Adrenal gland (tissue), 12 donors: Measurements from ENCODE around the gene PKD2L2. TPM values are rescaled to one million over a fixed set of nuclear protein-coding genes. Genes with fewer than 3 reads are reported as not detected.
"Not testable (repeated sequence)": the region's sequence is repeated elsewhere in the genome, so short reads cannot be mapped to it uniquely, and the experiment has no call there.

Experiments used
- DNase-seq, 7 donors: peaks; one replicate each; pipeline ENCODE4 v3.0.0-alpha.2; 2019 to 2020
- H3K27ac ChIP-seq, 5 donors: fragments of 200-600 bp; sonication (generic) in 4 of 5; 1 replicate in 3 of 5; 2 replicates in 2 of 5; pipeline versions ENCODE4 v1.5.1 to v1.8.0; 2016 to 2020; ENCODE audit warnings: mild to moderate bottlenecking in 1 of 5
- H3K27me3 ChIP-seq: fragments of 200-600 bp; 2 replicates; pipeline ENCODE4 v1.8.0; 2021
- H3K36me3 ChIP-seq, 2 donors: fragments of 200-600 bp; replicated peaks in 1 of 2; 1 replicate in 1 of 2; 2 replicates in 1 of 2; pipeline versions ENCODE4 v1.5.1 to v1.8.0; 2018 to 2022
- H3K4me1 ChIP-seq, 2 donors: fragments of 200-600 bp; replicated peaks in 1 of 2; 1 replicate in 1 of 2; 2 replicates in 1 of 2; pipeline versions ENCODE4 v1.5.1 to v1.8.0; 2018 to 2021
- H3K4me3 ChIP-seq, 4 donors: fragments of 200-600 bp; sonication (generic) in 3 of 4; one replicate each; pipeline ENCODE4 v1.5.1; 2016 to 2018
- H3K9me3 ChIP-seq, 3 donors: fragments of 200-600 bp; sonication (generic) in 1 of 3; replicated peaks in 1 of 3; 1 replicate in 2 of 3; 2 replicates in 1 of 3; pipeline versions ENCODE4 v1.5.1 to v1.8.0; 2016 to 2021
- CTCF ChIP-seq, 6 experiments: fragments of 450-650 bp in 4 of 6; fragments of 200-600 bp in 2 of 6; sonication (generic) in 1 of 6; IDR thresholded peaks; 1 replicate in 5 of 6; 2 replicates in 1 of 6; pipeline versions ENCODE4 v1.5.1 to v1.8.0; 2016 to 2021; ENCODE audit warnings: antibody characterized with exemption in 6 of 6, mild to moderate bottlenecking in 2 of 6, moderate library complexity in 1 of 6
- POLR2A ChIP-seq, 2 donors: fragments of 450-650 bp; IDR thresholded peaks; one replicate each; pipeline ENCODE4 v1.6.1; 2017; ENCODE audit warnings: antibody characterized with exemption in 2 of 2, mild to moderate bottlenecking in 2 of 2, moderate library complexity in 1 of 2
- WGBS, 4 donors: extraction: QIAGEN DNeasy Blood & Tissue Kit in 2 of 4; methylation state at CpG; one replicate each; pipeline versions ENCODE4 v1.1.5 to v1.1.7; 2013 to 2017; 5-methylcytosine and 5-hydroxymethylcytosine counted together
- intact Hi-C, 2 donors: fragments of 100-400 bp; cut with DNase I; formaldehyde crosslinking; loops; one replicate each; pipeline versions ENCODE4 v1.14.1 to v1.15.0; 2022 to 2023
- polyA plus RNA-seq, 3 donors: library from polyadenylated mRNA; stranded (reverse); fragments of 200-250 nt in 2 of 3; fragments of 350-450 nt in 1 of 3; fragmentation: Illumina TruSeq in 1 of 3; extraction: RNeasy Lipid Tissue Mini Kit (QIAGEN cat#74804) in 1 of 3; gene quantifications; one replicate each; pipeline ENCODE4 v1.2.3, GENCODE V29; 2013 to 2014
- total RNA-seq, 9 donors: library from RNA; depleted of rRNA in 4 of 9; stranded (reverse); fragments of >200 nt in 4 of 9; fragments of 120-200 nt in 1 of 9; fragmentation: NEBNext Ultra II Directional in 1 of 9; extraction: Animal tissue kit (Norgen Biotek cat#: 25700) in 1 of 9; gene quantifications; one replicate each; pipeline versions ENCODE4 v1.1.0 to v1.2.4, GENCODE V29; 2013 to 2023
- donor health status: healthy with polysubstance abuse.
- donor health status: Bipolar disorder and iron deficiency.
- donor health status: DM: yes; HTN: yes; CAD: no.
- donor health status: DM: no; HTN: no; CAD: no.
- donor health status: DM: no; HTN: no; CAD: no.
- donor health status: DM: yes; HTN: yes; CAD: no.

Gene PKD2L2
- total and polyA plus RNA-seq, 12 donors: 0.14 to 0.66 (median 0.46) TPM; not detected in 5

- 76 to 91% (median 85%) methylated on average over 3 of the region's 3 CpGs for WGBS, 4 donors
- intact Hi-C loops: no loop called here
These were observed 71.6 kb downstream of the PKD2L2 start for GRCh38 chr5:137960819-137961218.

GRCh38 chr5:137970384-137970783 lies 81.1 kb downstream of the PKD2L2 start:
- 95 to 99% (median 97%) methylated on average over 3 to 4 of the region's 4 CpGs for WGBS, 4 donors
- H3K27me3 ChIP-seq, H3K4me1 ChIP-seq, H3K4me3 ChIP-seq, DNase-seq, H3K27ac ChIP-seq, H3K9me3 ChIP-seq, intact Hi-C loops: not testable (repeated sequence)
- peaks cover 0 to 10% of the 10 kb centered on the region in 2 donors for H3K36me3 ChIP-seq

More at GRCh38 chr5:137960819-137961218, 71.6 kb downstream of the PKD2L2 start:
- H3K36me3 ChIP-seq: peaks cover 0 to 31% of the 10 kb centered on the region in 2 donors
- no peaks in the 10 kb centered on the region for H3K27me3 ChIP-seq
- no peak for DNase-seq
- TF ChIP-seq POLR2A (IDR thresholded peaks at IDR 0.05): no peak
- TF ChIP-seq CTCF (IDR thresholded peaks at IDR 0.05): no peak
- H3K4me1 ChIP-seq: no peaks in the 10 kb centered on the region
- peak overlapping the region in 1 of 5 donors; percentile 20 for H3K27ac ChIP-seq
- no peaks in the 10 kb centered on the region for H3K9me3 ChIP-seq
- no peak overlapping the region for H3K4me3 ChIP-seq

- no peaks in the 10 kb centered on the region for H3K9me3 ChIP-seq
- H3K4me3 ChIP-seq: no peak overlapping the region
- peaks cover 0 to 13% of the 10 kb centered on the region in 2 donors for H3K36me3 ChIP-seq
- intact Hi-C loops: no loop called here
- no peak for TF ChIP-seq POLR2A (IDR thresholded peaks at IDR 0.05)
- no peak for TF ChIP-seq CTCF (IDR thresholded peaks at IDR 0.05)
- no peaks in the 10 kb centered on the region for H3K4me1 ChIP-seq
- H3K27me3 ChIP-seq: no peaks in the 10 kb centered on the region
- DNase-seq: no peak
- no peak overlapping the region for H3K27ac ChIP-seq
- WGBS, 4 donors: 90 to 97% (median 94%) methylated on average over 3 of the region's 3 CpGs
These were observed 86.0 kb downstream of the PKD2L2 start for GRCh38 chr5:137975208-137975607.

GRCh38 chr5:137989419-137989818 lies 100.2 kb downstream of the PKD2L2 start:
- Histone ChIP-seq H3K27ac (no peak overlapping the region), H3K27me3 (no peaks in the 10 kb centered on the region), H3K4me3 (no peak overlapping the region), H3K4me1 (peaks cover 6 to 9% of the 10 kb centered on the region in 2 donors), H3K36me3 (no peaks in the 10 kb centered on the region), H3K9me3 (no peaks in the 10 kb centered on the region)
- DNase-seq: no peak
- TF ChIP-seq CTCF (IDR thresholded peaks at IDR 0.05): no peak
- no peak for TF ChIP-seq POLR2A (IDR thresholded peaks at IDR 0.05)
- WGBS, 4 donors: 83 to 89% (median 85%) methylated on average over 5 of the region's 5 CpGs
- intact Hi-C loops: no loop called here

Other genes starting within 250 kb of the PKD2L2 start
- gene KLHL3, start 153.4 kb upstream of the PKD2L2 start, total RNA-seq: 10 to 100 TPM in 8 of 9 donors, 1 to 10 TPM in 1; 7.5 to 28.6 (median 13.7) TPM
- 10 to 100 TPM in 1 of 3 donors, 1 to 10 TPM in 2; 3.1 to 13.8 (median 8.7) TPM for gene KLHL3, start 153.4 kb upstream of the PKD2L2 start, polyA plus RNA-seq
- 10 to 100 TPM in 8 of 9 donors, 1 to 10 TPM in 1; 8.9 to 45.5 (median 14.4) TPM for gene HNRNPA0, start 135.1 kb upstream of the PKD2L2 start, total RNA-seq
- gene HNRNPA0, start 135.1 kb upstream of the PKD2L2 start, polyA plus RNA-seq: 10 to 100 TPM; 16.9 to 19.8 (median 19.1) TPM
- 1 to 10 TPM in 2 of 9 donors, under 1 TPM in 6, not detected in 1; 0.39 to 5.3 (median 0.82) TPM for gene MYOT, start 21.6 kb upstream of the PKD2L2 start, total RNA-seq
- 1 to 10 TPM; 2.9 to 7.8 (median 3.7) TPM for gene MYOT, start 21.6 kb upstream of the PKD2L2 start, polyA plus RNA-seq
- gene FAM13B, start 143.6 kb downstream of the PKD2L2 start, total RNA-seq: 100 to 1,000 TPM in 1 of 9 donors, 10 to 100 TPM in 8; 43.1 to 208 (median 70.8) TPM
- 10 to 100 TPM; 26.5 to 39.7 (median 27.2) TPM for gene FAM13B, start 143.6 kb downstream of the PKD2L2 start, polyA plus RNA-seq
- gene WNT8A, start 194.6 kb downstream of the PKD2L2 start, total RNA-seq: not detected
- not detected for gene WNT8A, start 194.6 kb downstream of the PKD2L2 start, polyA plus RNA-seq
- gene NME5, start 250.0 kb downstream of the PKD2L2 start, total RNA-seq: 10 to 100 TPM in 1 of 9 donors, 1 to 10 TPM in 7, under 1 TPM in 1; 0.24 to 10.3 (median 5.4) TPM
- 10 to 100 TPM; 14.6 to 22.0 (median 15.7) TPM for gene NME5, start 250.0 kb downstream of the PKD2L2 start, polyA plus RNA-seq